HL-60 (cell line): Measurements from ENCODE around the gene CDYL2.

Experiments used
- DNase-seq, 2 experiments: peaks; one replicate each; pipeline ENCODE4 v3.0.0-alpha.2; 2010 to 2020; ENCODE audit warnings: low read depth in 1 of 2, low spot score in 1 of 2
- H3K27ac ChIP-seq: fragments of 250-450 bp; sonication (Bioruptor Pico); replicated peaks from 2 replicates; pipeline ENCODE4 v1.5.1; 2020; ENCODE audit warnings: mild to moderate bottlenecking, moderate library complexity
- H3K27me3 ChIP-seq: fragments of 250-450 bp; sonication (Bioruptor Pico); 2 replicates; pipeline ENCODE4 v1.5.1; 2021; ENCODE audit warnings: mild to moderate bottlenecking, moderate library complexity; ENCODE audit not compliant: insufficient read depth, poor library complexity, severe bottlenecking
- H3K4me3 ChIP-seq: replicated peaks from 2 replicates; pipeline ENCODE4 v1.5.1; 2011; ENCODE audit warnings: mild to moderate bottlenecking, control low read depth, low read length; ENCODE audit not compliant: insufficient read depth
- GABPA ChIP-seq: IDR thresholded peaks from 2 replicates; pipeline ENCODE4 v1.6.1; 2012; ENCODE audit warnings: low read depth
- POLR2AphosphoS5 ChIP-seq: IDR thresholded peaks from 2 replicates; pipeline ENCODE4 v1.6.1; 2012; ENCODE audit warnings: low read depth
- SPI1 ChIP-seq: IDR thresholded peaks from 2 replicates; pipeline ENCODE4 v1.6.1; 2012; ENCODE audit warnings: low read depth, mild to moderate bottlenecking, borderline replicate concordance
- TF ChIP-seq, protein P1 (sequence below): IDR thresholded peaks from one replicate; pipeline ENCODE4 v1.5.1; 2011; ENCODE audit warnings: low read length, control low read depth, inconsistent platforms; ENCODE audit not compliant: insufficient read depth
- TF ChIP-seq, protein P2 (sequence below): IDR thresholded peaks from 2 replicates; pipeline ENCODE4 v1.6.1; 2012; ENCODE audit warnings: low read depth; ENCODE audit not compliant: insufficient replicate concordance

The CDYL2 gene

DNA sequence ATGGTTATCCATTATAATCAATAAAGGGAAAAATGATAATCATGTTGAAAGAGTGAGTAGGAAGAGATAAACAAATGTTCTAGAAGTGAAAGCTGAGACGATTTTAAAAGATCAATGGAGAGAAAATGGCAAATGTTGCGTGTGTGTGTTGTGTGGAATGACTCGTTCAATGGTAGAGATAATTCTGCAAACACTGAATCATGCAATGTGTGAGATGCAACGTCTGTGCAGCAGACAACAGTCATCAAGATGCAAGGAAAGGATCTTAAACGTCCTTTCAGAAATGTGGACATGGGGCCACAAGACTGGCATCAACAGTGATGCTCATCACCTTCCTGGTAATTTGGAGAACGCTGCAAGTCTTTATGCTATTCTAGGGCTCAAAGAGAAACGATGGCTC, 124.4 kb downstream of the CDYL2 start:
- DNase-seq = no peak
- no peaks in the 10 kb centered on the region for H3K27me3 ChIP-seq
- TF ChIP-seq POLR2AphosphoS5 (no peak), SPI1 (no peak), GABPA (no peak)
- TF ChIP-seq, protein P1, sequence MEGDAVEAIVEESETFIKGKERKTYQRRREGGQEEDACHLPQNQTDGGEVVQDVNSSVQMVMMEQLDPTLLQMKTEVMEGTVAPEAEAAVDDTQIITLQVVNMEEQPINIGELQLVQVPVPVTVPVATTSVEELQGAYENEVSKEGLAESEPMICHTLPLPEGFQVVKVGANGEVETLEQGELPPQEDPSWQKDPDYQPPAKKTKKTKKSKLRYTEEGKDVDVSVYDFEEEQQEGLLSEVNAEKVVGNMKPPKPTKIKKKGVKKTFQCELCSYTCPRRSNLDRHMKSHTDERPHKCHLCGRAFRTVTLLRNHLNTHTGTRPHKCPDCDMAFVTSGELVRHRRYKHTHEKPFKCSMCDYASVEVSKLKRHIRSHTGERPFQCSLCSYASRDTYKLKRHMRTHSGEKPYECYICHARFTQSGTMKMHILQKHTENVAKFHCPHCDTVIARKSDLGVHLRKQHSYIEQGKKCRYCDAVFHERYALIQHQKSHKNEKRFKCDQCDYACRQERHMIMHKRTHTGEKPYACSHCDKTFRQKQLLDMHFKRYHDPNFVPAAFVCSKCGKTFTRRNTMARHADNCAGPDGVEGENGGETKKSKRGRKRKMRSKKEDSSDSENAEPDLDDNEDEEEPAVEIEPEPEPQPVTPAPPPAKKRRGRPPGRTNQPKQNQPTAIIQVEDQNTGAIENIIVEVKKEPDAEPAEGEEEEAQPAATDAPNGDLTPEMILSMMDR = no peak
- TF ChIP-seq, protein P2, sequence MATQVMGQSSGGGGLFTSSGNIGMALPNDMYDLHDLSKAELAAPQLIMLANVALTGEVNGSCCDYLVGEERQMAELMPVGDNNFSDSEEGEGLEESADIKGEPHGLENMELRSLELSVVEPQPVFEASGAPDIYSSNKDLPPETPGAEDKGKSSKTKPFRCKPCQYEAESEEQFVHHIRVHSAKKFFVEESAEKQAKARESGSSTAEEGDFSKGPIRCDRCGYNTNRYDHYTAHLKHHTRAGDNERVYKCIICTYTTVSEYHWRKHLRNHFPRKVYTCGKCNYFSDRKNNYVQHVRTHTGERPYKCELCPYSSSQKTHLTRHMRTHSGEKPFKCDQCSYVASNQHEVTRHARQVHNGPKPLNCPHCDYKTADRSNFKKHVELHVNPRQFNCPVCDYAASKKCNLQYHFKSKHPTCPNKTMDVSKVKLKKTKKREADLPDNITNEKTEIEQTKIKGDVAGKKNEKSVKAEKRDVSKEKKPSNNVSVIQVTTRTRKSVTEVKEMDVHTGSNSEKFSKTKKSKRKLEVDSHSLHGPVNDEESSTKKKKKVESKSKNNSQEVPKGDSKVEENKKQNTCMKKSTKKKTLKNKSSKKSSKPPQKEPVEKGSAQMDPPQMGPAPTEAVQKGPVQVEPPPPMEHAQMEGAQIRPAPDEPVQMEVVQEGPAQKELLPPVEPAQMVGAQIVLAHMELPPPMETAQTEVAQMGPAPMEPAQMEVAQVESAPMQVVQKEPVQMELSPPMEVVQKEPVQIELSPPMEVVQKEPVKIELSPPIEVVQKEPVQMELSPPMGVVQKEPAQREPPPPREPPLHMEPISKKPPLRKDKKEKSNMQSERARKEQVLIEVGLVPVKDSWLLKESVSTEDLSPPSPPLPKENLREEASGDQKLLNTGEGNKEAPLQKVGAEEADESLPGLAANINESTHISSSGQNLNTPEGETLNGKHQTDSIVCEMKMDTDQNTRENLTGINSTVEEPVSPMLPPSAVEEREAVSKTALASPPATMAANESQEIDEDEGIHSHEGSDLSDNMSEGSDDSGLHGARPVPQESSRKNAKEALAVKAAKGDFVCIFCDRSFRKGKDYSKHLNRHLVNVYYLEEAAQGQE = no peak
- H3K27ac ChIP-seq = no peak overlapping the region
- no peak overlapping the region for H3K4me3 ChIP-seq

DNA sequence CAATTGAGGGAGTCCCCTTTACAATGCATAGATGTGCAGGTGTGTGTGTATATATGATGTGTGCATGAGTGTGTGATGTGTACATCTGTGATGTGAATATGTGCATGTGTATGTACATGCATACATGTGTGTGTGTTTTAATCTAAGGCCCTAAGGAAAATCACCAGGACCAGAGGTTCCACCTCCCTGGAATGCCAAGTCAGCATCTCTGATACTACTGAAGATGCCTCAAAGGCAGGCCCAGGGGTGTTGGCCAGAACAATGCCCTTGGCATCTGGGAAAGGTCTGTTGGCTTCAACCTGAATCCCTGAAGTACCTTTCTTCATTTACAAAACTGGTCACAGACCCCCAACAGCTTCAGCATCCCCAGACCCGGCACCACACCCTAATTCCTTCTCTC, 129.5 kb downstream of the CDYL2 start:
- Histone ChIP-seq H3K27ac (no peak overlapping the region), H3K27me3 (no peaks in the 10 kb centered on the region), H3K4me3 (no peak overlapping the region)
- no peak for DNase-seq
- TF ChIP-seq GABPA = no peak

DNA sequence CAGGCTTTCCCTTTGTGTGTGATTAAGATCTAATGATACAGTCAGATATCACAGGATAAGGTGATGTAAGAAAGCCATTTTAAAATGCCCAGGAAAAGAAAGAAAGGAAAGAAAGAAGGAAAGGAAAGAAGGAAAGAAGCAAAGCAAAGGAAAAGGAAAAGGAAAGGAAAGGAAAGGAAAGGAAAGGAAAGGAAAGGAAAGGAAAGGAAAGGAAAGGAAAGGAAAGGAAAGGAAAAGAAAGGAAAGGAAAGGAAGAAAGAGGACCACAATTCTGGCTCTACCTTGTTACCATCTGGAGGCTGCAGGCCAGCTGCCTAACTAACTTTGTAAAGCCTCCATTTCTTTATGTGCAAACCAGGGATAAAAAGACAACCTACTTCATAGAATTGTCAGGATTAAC, 132.0 kb downstream of the CDYL2 start:
- no peaks in the 10 kb centered on the region for H3K27me3 ChIP-seq
- no peak overlapping the region for H3K27ac ChIP-seq
- TF ChIP-seq GABPA = no peak
- TF ChIP-seq, protein P1 = no peak
- no peak for TF ChIP-seq SPI1
- TF ChIP-seq POLR2AphosphoS5 = no peak
- TF ChIP-seq, protein P2 = no peak
- no peak overlapping the region for H3K4me3 ChIP-seq
- no peak for DNase-seq

DNA sequence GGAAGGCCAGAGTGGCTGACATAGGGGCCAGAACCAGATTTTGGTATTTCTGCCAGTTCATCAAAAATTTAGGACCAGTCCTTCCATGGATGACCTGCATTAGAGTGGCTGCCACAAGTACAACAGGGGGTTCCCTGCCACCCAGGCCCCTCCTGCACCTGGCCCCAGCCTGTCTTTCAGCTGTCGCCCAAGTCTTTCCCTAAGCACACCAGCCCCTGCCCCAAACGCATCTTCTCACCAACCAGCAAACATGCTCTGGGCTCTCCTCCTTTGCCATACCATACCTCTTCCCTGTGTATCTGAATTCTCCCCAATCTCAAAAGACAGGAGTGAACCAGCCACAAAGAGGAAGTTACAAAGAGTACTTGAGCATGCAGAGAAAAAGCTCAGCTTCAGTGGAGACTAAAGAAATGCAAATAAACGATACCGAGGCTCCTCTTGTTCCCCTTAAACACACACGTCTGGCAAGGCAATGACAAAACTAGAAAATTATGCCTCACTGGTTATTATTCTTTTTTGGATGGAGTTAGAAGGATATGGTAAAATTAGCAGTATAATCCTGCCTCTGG, 133.0 kb downstream of the CDYL2 start:
- H3K27me3 ChIP-seq = no peaks in the 10 kb centered on the region
- no peak overlapping the region for H3K27ac ChIP-seq
- DNase-seq = peak in 1 of 2 experiments; percentile 2
- no peak overlapping the region for H3K4me3 ChIP-seq
- TF ChIP-seq, protein P2 = no peak
- no peak for TF ChIP-seq GABPA
- TF ChIP-seq POLR2AphosphoS5 = no peak
- TF ChIP-seq, protein P1 = no peak
- no peak for TF ChIP-seq SPI1
